Measurements from ENCODE around the gene WDR11. TPM values are rescaled to one million over a fixed set of nuclear protein-coding genes. Genes with fewer than 3 reads are reported as not detected.

WDR11 gene
- total RNA-seq, 4 donors from 2014 or later: 4.9 to 22.8 (median 7.8) TPM

GRCh38 chr10:120823266-120823665, 27.9 kb upstream of the WDR11 start:
- TF ChIP-seq, protein P1, sequence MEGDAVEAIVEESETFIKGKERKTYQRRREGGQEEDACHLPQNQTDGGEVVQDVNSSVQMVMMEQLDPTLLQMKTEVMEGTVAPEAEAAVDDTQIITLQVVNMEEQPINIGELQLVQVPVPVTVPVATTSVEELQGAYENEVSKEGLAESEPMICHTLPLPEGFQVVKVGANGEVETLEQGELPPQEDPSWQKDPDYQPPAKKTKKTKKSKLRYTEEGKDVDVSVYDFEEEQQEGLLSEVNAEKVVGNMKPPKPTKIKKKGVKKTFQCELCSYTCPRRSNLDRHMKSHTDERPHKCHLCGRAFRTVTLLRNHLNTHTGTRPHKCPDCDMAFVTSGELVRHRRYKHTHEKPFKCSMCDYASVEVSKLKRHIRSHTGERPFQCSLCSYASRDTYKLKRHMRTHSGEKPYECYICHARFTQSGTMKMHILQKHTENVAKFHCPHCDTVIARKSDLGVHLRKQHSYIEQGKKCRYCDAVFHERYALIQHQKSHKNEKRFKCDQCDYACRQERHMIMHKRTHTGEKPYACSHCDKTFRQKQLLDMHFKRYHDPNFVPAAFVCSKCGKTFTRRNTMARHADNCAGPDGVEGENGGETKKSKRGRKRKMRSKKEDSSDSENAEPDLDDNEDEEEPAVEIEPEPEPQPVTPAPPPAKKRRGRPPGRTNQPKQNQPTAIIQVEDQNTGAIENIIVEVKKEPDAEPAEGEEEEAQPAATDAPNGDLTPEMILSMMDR (IDR thresholded peaks at IDR 0.05 in 4 of 5, conservative IDR thresholded peaks at IDR 0.05 in 1 of 5): no peak
- no peak for TF ChIP-seq POLR2A (IDR thresholded peaks at IDR 0.05)
- Histone ChIP-seq H3K27me3 (no peaks in the 10 kb centered on the region), H3K36me3 (no peaks in the 10 kb centered on the region), H3K9me3 (no peaks in the 10 kb centered on the region), H3K27ac (no peak overlapping the region), H3K4me3 (no peak overlapping the region), H3K4me1 (no peaks in the 10 kb centered on the region)
- in situ Hi-C loops (cut with MboI; ENCODE audit: low sequenced_read_pairs in 4 of 4) (no loop called here), intact Hi-C loops (cut with DNase I; ENCODE audit: low total_unique reads) (no loop called here)
- DNase-seq (no peak), ATAC-seq (no peak)

DNA sequence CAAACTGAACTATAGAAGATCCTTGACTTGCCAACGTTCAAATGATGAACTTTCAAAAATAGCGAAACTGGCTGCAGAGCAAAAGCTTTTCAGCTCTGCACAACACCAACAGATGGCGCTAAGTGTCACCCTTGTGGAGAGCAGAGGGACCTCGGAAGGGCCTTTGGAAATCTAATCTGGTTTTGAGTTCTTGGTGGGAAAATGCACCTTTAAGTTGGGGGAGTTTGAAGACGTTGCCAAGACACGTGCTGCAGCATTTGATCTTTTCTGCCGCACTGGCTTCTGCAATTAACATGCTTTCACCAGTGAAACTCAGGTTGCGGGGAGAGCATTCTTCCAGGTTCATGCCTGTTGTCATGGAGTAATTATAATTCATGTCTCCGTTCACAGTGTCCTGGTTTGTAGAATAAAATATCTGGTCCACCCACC, 26.3 kb upstream of the WDR11 start:
- Histone ChIP-seq H3K27me3 (no peaks in the 10 kb centered on the region), H3K4me1 (no peaks in the 10 kb centered on the region), H3K9me3 (no peaks in the 10 kb centered on the region), H3K36me3 (no peaks in the 10 kb centered on the region), H3K4me3 (no peak overlapping the region), H3K27ac (no peak overlapping the region)
- in situ Hi-C loops (cut with MboI; ENCODE audit: low sequenced_read_pairs in 4 of 4): no loop called here
- intact Hi-C loops (cut with DNase I; ENCODE audit: low total_unique reads): no loop called here
- no peak for DNase-seq
- TF ChIP-seq POLR2A (IDR thresholded peaks at IDR 0.05): no peak
- TF ChIP-seq, protein P1 (IDR thresholded peaks at IDR 0.05 in 4 of 5, conservative IDR thresholded peaks at IDR 0.05 in 1 of 5): no peak
- no peak for ATAC-seq

- H3K36me3 ChIP-seq: no peaks in the 10 kb centered on the region
- no peaks in the 10 kb centered on the region for H3K9me3 ChIP-seq
- no peak for TF ChIP-seq POLR2A (IDR thresholded peaks at IDR 0.05)
- TF ChIP-seq, protein P1 (IDR thresholded peaks at IDR 0.05 in 4 of 5, conservative IDR thresholded peaks at IDR 0.05 in 1 of 5): no peak
- no peaks in the 10 kb centered on the region for H3K4me1 ChIP-seq
- no peak overlapping the region for H3K4me3 ChIP-seq
- in situ Hi-C loops (cut with MboI; ENCODE audit: low sequenced_read_pairs in 4 of 4) (no loop called here), intact Hi-C loops (cut with DNase I; ENCODE audit: low total_unique reads) (no loop called here)
- H3K27ac ChIP-seq: no peak overlapping the region
- DNase-seq: no peak
- no peak for ATAC-seq
- no peaks in the 10 kb centered on the region for H3K27me3 ChIP-seq
Measured at GRCh38 chr10:120825878-120826769, 25.0 kb upstream of the WDR11 start.

- no peak overlapping the region for H3K4me3 ChIP-seq
- no peaks in the 10 kb centered on the region for H3K4me1 ChIP-seq
- TF ChIP-seq POLR2A (IDR thresholded peaks at IDR 0.05): no peak
- TF ChIP-seq, protein P1 (IDR thresholded peaks at IDR 0.05 in 4 of 5, conservative IDR thresholded peaks at IDR 0.05 in 1 of 5): no peak
- no peaks in the 10 kb centered on the region for H3K9me3 ChIP-seq
- H3K27ac ChIP-seq: no peak overlapping the region
- no peaks in the 10 kb centered on the region for H3K36me3 ChIP-seq
- H3K27me3 ChIP-seq: no peaks in the 10 kb centered on the region
- ATAC-seq (no peak), DNase-seq (no peak)
- in situ Hi-C loops (cut with MboI; ENCODE audit: low sequenced_read_pairs in 4 of 4): no loop called here
- intact Hi-C loops (cut with DNase I; ENCODE audit: low total_unique reads): no loop called here
Measured at GRCh38 chr10:120827251-120827875, 23.8 kb upstream of the WDR11 start.
